Stimulated activated CD4-positive, alpha-beta T cell treated with anti-CD3 and anti-CD28 coated beads, Interleukin-2, amount 100 ng/mL, for 24 hours (primary cell): ENCODE measurements around the gene CPA5.

Source experiments
- DNase-seq, 2 donors: peaks; one replicate each; pipeline ENCODE4 v3.0.0-alpha.2; 2020

Gene CPA5

DNA sequence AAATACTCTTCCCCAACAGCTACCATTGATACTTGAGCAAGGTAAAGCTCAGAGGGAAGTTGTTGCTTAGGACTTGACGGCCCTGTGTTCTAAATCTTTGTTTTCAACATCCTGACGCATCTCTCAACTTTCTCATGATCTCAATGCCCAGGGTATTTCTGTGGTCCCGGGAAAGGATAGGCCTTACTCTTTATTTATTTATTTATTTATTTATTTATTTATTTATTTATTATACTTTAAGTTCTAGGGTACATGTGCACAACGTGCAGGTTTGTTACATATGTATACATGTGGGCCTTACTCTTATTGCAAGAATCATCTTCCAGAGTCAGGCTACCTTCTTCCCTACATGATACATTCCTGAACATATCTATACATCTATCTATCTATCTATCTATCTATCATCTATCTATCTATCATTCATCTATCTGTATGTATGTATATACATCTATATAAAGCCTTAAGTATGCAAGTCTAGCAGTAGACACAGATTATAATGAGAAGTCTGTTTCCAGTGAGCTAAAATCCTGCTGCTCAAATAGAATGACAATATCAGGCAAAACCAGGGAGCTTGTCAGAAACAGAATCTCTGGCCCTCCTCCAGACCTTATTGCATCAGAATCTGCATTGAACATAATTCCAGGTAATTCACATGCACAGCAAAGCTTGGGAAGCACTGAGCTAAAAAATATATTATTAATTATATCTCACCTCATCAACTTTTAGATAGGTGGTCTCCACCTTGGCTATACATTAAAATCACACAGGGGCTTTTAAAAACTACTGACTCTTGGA is 12.2 kb upstream of the CPA5 start:
- no peak for DNase-seq

GRCh38 chr7:130333832-130334231 is 10.8 kb upstream of the CPA5 start:
- DNase-seq = no peak

GRCh38 chr7:130334274-130334673 is 10.3 kb upstream of the CPA5 start:
- no peak for DNase-seq

DNA sequence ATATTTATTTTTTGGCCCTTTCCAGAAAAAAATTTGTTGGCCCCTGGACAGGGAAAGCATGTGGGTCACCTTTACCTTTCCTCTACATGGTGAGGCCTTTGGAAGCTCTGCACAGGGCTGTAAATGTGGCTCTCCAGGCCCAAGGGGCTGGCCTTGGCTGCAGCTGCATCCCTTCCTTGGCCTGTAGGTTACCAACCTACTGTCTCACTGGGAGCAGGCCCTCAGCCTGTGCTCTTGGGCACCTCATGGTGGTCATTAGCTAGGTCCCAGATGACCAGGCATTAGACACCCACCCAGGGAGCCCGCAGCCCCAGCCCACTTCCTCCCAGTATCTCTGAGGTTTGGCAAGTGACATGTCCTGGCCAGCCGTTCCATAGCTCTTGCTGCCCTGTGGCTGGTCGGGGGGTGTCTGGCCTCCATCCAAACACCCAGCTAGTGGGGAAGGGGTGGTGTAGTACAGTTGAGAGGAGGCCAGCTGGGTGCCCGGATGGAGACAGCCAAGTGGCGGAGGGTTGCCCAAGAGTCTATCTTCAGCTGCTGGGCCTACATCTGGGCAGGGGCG is 7.1 kb upstream of the CPA5 start:
- DNase-seq = no peak

DNA sequence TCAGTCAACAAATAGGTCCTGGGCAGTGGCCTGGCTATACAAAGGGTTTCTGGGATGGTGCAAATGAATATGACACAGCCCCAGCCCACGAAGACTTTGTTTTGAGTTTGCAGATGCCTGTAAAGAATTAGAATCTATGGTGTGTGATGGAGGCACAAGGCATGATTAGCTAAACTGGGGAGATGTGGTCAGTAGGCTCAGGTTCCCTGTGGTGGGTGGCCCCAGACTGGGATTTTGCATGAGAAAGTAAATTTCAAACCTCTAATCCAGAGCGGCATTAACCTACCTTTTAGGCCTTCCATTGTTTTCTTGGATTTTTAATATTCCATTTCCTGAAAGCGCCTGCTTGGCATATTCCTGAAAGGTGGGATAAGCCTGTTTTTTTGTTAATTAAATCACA is 6.4 kb upstream of the CPA5 start:
- no peak for DNase-seq

GRCh38 chr7:130341882-130342281 is 2.7 kb upstream of the CPA5 start:
- DNase-seq = no peak

DNA sequence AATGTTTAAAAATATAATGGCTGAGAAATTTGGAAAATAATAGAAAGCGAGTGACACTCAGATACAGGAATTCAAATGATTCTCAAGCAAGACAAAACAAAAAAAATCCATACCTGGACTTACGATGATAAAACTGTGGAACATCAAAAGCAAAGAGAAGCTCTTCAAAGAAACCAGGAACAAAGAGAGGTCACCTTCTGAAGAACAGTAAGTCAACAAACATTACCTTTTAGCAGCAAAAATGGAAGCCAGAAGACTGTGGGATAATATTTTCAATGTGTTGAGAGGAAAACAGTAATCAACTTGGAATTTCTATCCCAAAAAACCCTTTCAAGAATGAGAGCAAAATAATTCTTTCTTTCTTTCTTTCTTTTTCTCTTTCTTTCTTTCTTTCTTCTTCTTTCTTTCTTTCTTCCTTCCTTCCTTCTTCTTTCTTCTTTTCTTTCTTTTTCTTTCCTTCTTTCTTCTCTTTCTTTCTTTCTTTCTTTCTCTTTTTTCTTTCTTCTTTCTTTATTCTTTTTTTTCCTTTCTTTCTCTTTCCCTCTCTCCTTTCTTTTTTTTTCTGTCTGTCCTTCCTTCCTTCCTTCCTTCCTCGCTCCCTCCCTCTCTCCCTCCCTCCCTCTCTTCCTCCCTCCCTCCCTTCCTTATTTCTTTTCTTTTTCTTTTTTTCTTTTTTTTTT is 1.8 kb upstream of the CPA5 start:
- DNase-seq = no peak

- DNase-seq = no peak
Observed at GRCh38 chr7:130345136-130345535, 520 bp downstream of the CPA5 start.

- DNase-seq = no peak
Observed at GRCh38 chr7:130345725-130346124, 1.1 kb downstream of the CPA5 start.

- no peak for DNase-seq
Observed at GRCh38 chr7:130346177-130346905, 1.7 kb downstream of the CPA5 start.

DNA sequence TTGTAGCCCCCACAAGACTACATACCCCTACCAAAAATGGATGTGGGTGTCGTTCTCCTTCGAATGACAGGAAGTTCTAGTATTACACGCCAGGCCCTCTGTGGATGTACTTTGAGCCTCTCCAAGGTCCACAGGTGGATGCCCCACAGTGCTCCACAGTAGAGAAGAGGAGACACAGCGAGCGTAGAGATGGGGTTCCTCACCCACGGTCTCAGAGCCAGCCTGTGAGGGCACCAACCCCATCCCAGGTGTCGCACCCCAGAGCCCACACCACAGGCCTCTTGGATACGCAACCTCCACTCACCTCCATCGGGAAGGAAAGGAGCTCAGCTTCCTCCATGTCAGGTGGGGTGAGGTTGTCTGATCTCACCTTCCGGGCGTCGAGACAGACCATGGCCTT is 2.3 kb downstream of the CPA5 start:
- DNase-seq = no peak

- DNase-seq = no peak
Observed at GRCh38 chr7:130349911-130350782, 5.5 kb downstream of the CPA5 start.

DNA sequence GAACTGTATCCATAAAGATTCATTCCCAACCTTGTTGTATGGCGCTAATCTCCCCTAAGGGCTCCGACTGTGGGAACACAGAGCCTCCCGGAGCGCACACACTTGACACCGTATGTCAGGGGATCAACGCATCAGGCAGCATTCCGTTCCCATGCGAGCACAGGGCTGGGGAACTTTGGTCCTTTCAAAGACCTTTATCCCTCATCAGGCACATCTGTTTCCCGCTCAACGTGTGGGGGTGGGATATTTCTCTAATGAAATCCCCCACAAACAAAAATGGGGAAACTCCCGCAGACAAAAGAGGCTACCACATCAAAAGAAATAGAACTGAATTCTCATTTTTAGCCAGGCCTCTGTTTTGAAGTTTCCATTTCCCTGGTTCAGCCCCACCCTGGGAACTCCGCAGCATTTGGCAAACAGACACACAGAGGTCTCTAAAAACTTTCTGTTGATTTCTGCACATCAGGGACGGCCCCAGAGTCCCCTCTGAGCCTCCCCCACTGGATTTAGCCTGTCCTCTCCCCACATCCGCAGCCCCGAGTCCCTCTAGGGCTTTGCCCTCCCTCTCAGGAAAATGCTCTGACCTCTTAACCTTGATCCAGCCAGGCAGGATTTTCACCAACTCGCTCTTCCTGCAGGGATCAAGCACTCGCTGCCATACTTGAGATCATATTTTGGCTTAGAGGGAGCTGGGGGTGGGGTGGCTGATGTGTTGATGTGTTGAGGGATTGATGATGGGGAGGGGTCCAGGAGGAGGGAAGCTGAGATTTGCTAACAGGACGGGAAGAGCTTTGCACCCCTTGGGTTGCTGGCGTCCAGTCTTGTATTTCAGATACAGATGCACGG is 6.6 kb downstream of the CPA5 start:
- DNase-seq = no peak

GRCh38 chr7:130351791-130352090 is 7.1 kb downstream of the CPA5 start:
- no peak for DNase-seq

- no peak for DNase-seq
Observed at GRCh38 chr7:130352194-130353074, 7.8 kb downstream of the CPA5 start.

- no peak for DNase-seq
Observed at GRCh38 chr7:130353196-130353595, 8.6 kb downstream of the CPA5 start.

- no peak for DNase-seq
Observed at GRCh38 chr7:130356121-130356875, 11.7 kb downstream of the CPA5 start.

DNA sequence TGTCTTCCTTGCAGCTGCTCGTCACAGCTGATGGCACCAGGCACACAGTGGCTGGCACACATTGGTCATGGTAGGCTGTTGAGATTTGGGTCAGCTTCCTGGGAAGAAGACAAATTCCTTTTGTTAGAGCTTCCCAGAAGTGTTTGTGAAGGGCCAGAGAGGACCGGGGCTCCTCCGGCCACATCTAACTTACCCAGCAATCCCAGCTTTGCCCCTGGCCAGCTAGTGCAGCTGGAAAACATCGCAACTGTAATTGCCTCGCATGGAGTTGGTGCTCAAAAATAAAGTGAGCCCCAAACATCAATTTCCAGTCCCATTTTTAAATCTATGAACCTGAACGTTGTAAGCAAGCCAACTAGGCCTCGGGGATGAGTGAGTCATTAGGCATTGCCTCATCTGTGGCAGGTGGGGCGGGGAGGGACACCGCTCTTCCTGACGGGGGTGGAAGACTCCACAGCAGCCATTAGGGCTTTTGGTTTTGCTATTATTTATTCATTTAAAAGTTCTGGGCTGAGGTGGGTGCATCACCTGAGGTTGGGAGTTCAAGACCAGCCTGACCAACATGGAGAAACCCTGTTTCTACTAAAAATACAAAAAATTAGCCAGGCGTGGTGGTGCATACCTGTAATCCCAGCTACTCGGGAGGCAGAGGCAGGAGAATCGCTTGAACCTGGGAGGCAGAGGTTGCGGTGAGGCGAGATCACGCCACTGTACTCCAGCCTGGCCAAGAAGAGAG is 12.4 kb downstream of the CPA5 start:
- DNase-seq = no peak

- DNase-seq = no peak
Observed at GRCh38 chr7:130358471-130358870, 13.9 kb downstream of the CPA5 start.
